Osteocyte (in vitro differentiated cells): Measurements from ENCODE around the gene ATXN1. TPM values are rescaled to one million over a fixed set of nuclear protein-coding genes. Genes with fewer than 3 reads are reported as not detected.

ENCODE experiments used
- DNase-seq: peaks from one replicate; pipeline ENCODE4 v3.0.0; 2021; ENCODE audit warnings: mixed read lengths; ENCODE audit not compliant: unreplicated experiment; ENCODE audit errors: extremely low spot score
- H3K27ac Mint-ChIP-seq: one replicate; pipeline ENCODE4 v1.8.0; 2021; ENCODE audit warnings: mild to moderate bottlenecking, mixed read lengths; ENCODE audit not compliant: unreplicated experiment
- H3K27me3 Mint-ChIP-seq: one replicate; pipeline ENCODE4 v1.8.0; 2021; ENCODE audit warnings: mixed read lengths; ENCODE audit not compliant: unreplicated experiment
- H3K36me3 Mint-ChIP-seq: one replicate; pipeline ENCODE4 v1.8.0; 2021; ENCODE audit warnings: mixed read lengths; ENCODE audit not compliant: unreplicated experiment
- H3K4me1 Mint-ChIP-seq: one replicate; pipeline ENCODE4 v1.8.0; 2021; ENCODE audit warnings: mixed read lengths; ENCODE audit not compliant: unreplicated experiment
- H3K4me3 Mint-ChIP-seq: one replicate; pipeline ENCODE4 v1.8.0; 2021; ENCODE audit warnings: mild to moderate bottlenecking, moderate library complexity, mixed read lengths; ENCODE audit not compliant: unreplicated experiment
- H3K9me3 Mint-ChIP-seq: one replicate; pipeline ENCODE4 v1.8.0; 2021; ENCODE audit warnings: mixed read lengths; ENCODE audit not compliant: unreplicated experiment
- CTCF ChIP-seq: fragments of 200-600 bp; sonication (generic); IDR thresholded peaks from 2 replicates; pipeline ENCODE4 v1.5.0; 2021; ENCODE audit warnings: antibody characterized with exemption, mild to moderate bottlenecking, moderate library complexity
- total RNA-seq: library from RNA; stranded (reverse); gene quantifications from 2 replicates; pipeline ENCODE4 v1.2.1, GENCODE V29; 2021

The ATXN1 gene
- total RNA-seq, 1 donor from 2014 or later = 54.4 TPM

- H3K36me3 Mint-ChIP-seq = peaks cover 23% of the 10 kb centered on the region
- H3K9me3 Mint-ChIP-seq = peaks cover 8% of the 10 kb centered on the region
- DNase-seq = no peak
- no peak for TF ChIP-seq CTCF
- H3K27me3 Mint-ChIP-seq = no peaks in the 10 kb centered on the region
- H3K27ac Mint-ChIP-seq = no peak overlapping the region
- H3K4me1 Mint-ChIP-seq = peaks cover 3% of the 10 kb centered on the region
- H3K4me3 Mint-ChIP-seq = no peak overlapping the region
Observed at GRCh38 chr6:16657768-16658167, 103.5 kb downstream of the ATXN1 start.

- Mint-ChIP-seq H3K36me3 (peaks cover 24% of the 10 kb centered on the region), H3K9me3 (peaks cover 2% of the 10 kb centered on the region), H3K27ac (no peak overlapping the region), H3K4me3 (no peak overlapping the region), H3K27me3 (no peaks in the 10 kb centered on the region), H3K4me1 (peaks cover 3% of the 10 kb centered on the region)
- TF ChIP-seq CTCF = no peak
- no peak for DNase-seq
Observed at GRCh38 chr6:16656451-16656850, 104.8 kb downstream of the ATXN1 start.

GRCh38 chr6:16654701-16655100 lies 106.6 kb downstream of the ATXN1 start:
- no peak for TF ChIP-seq CTCF
- Mint-ChIP-seq H3K4me1 (peaks cover 1% of the 10 kb centered on the region), H3K27me3 (no peaks in the 10 kb centered on the region), H3K27ac (no peak overlapping the region), H3K4me3 (no peak overlapping the region), H3K36me3 (peaks cover 29% of the 10 kb centered on the region), H3K9me3 (no peaks in the 10 kb centered on the region)
- no peak for DNase-seq

- no peaks in the 10 kb centered on the region for H3K9me3 Mint-ChIP-seq
- H3K36me3 Mint-ChIP-seq = peaks cover 25% of the 10 kb centered on the region
- H3K4me3 Mint-ChIP-seq = no peak overlapping the region
- TF ChIP-seq CTCF = no peak
- peaks cover 4% of the 10 kb centered on the region for H3K4me1 Mint-ChIP-seq
- no peaks in the 10 kb centered on the region for H3K27me3 Mint-ChIP-seq
- H3K27ac Mint-ChIP-seq = no peak overlapping the region
- DNase-seq = no peak
Observed at GRCh38 chr6:16653226-16653625, 108.0 kb downstream of the ATXN1 start.

- H3K4me1 Mint-ChIP-seq = peaks cover 4% of the 10 kb centered on the region
- no peak overlapping the region for H3K27ac Mint-ChIP-seq
- H3K4me3 Mint-ChIP-seq = no peak overlapping the region
- H3K27me3 Mint-ChIP-seq = no peaks in the 10 kb centered on the region
- H3K9me3 Mint-ChIP-seq = no peaks in the 10 kb centered on the region
- peaks cover 22% of the 10 kb centered on the region for H3K36me3 Mint-ChIP-seq
- no peak for TF ChIP-seq CTCF
- no peak for DNase-seq
Observed at GRCh38 chr6:16651871-16652270, 109.4 kb downstream of the ATXN1 start.
